ENCODE measurements around the gene CIART. TPM values are rescaled to one million over a fixed set of nuclear protein-coding genes. Genes with fewer than 3 reads are reported as not detected.

The CIART gene
- total and polyA plus RNA-seq, 2 experiments from 2014 or later: 1.8 to 7.1 TPM

GRCh38 chr1:150263549-150263948, 18.8 kb upstream of the CIART start:
- no peak for TF ChIP-seq CTCF (IDR thresholded peaks at IDR 0.05; ENCODE audit: poor library complexity)
- no peak for TF ChIP-seq EZH2phosphoT487 (IDR thresholded peaks at IDR 0.05; ENCODE audit: low read depth, severe bottlenecking, unreplicated experiment)
- TF ChIP-seq EZH2 (IDR thresholded peaks at IDR 0.05; ENCODE audit: borderline replicate concordance): no peak
- peaks cover 25% of the 10 kb centered on the region for H3K4me1 ChIP-seq (ENCODE audit: insufficient read depth)
- no peaks in the 10 kb centered on the region for H3K9me3 ChIP-seq (ENCODE audit: low read depth)
- no peaks in the 10 kb centered on the region for H3K36me3 ChIP-seq (replicated peaks; ENCODE audit: insufficient read depth, low read depth)
- H3K4me3 ChIP-seq: no peak overlapping the region
- no peaks in the 10 kb centered on the region for H3K27me3 ChIP-seq
- H3K9me2 ChIP-seq (replicated peaks; ENCODE audit: insufficient read depth): no peaks in the 10 kb centered on the region
- H2AFZ ChIP-seq: no peak overlapping the region
- no peak overlapping the region for H3K4me2 ChIP-seq
- H3K27ac ChIP-seq: no peak overlapping the region
- no peak for DNase-seq (ENCODE audit: low spot score)
- H3K79me2 ChIP-seq: peaks cover 22% of the 10 kb centered on the region
- 86% methylated on average over 6 of the region's 6 CpGs for WGBS (ENCODE audit: low lambda C conversion rate, missing lambda C conversion rate)
- no peaks in the 10 kb centered on the region for H4K20me1 ChIP-seq (ENCODE audit: insufficient read depth, poor library complexity, severe bottlenecking)

DNA sequence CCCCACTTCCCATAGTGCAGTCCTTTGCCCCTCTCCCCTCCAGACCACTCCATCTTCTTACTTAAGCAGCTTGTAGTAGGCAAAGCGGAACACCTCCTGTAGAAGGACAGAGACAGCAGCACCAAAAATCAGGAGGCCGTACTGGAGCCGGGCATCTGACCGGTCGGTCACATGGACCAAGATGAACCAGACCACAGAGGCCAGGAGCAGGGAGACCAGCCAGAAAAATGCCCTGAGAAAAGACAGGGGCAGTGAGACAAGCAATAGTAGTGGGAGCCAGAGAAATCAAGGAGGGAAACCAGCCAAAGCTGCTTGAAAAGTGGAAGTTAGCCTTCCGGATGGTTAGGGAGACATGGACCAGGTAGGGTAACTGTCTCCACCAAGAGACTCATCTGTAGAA, 14.5 kb upstream of the CIART start:
- Histone ChIP-seq H3K4me3 (peak overlapping the region; percentile 58), H3K27me3 (no peaks in the 10 kb centered on the region), H3K9me3 (ENCODE audit: low read depth) (no peaks in the 10 kb centered on the region), H3K79me2 (peaks cover 24% of the 10 kb centered on the region), H2AFZ (no peak overlapping the region), H3K4me1 (ENCODE audit: insufficient read depth) (peaks cover 19% of the 10 kb centered on the region), H3K27ac (peak overlapping the region; percentile 95), H3K4me2 (peak overlapping the region; percentile 93), H3K36me3 (replicated peaks; ENCODE audit: insufficient read depth, low read depth) (no peaks in the 10 kb centered on the region), H4K20me1 (ENCODE audit: insufficient read depth, poor library complexity, severe bottlenecking) (no peaks in the 10 kb centered on the region), H3K9me2 (replicated peaks; ENCODE audit: insufficient read depth) (no peaks in the 10 kb centered on the region)
- TF ChIP-seq EZH2phosphoT487 (IDR thresholded peaks at IDR 0.05; ENCODE audit: low read depth, severe bottlenecking, unreplicated experiment) (no peak), CTCF (IDR thresholded peaks at IDR 0.05; ENCODE audit: poor library complexity) (no peak), EZH2 (IDR thresholded peaks at IDR 0.05; ENCODE audit: borderline replicate concordance) (no peak)
- DNase-seq (ENCODE audit: low spot score): no peak
- WGBS (ENCODE audit: low lambda C conversion rate, missing lambda C conversion rate): 48% methylated on average over 6 of the region's 6 CpGs

GRCh38 chr1:150268340-150268704, 14.0 kb upstream of the CIART start:
- DNase-seq (ENCODE audit: low spot score): peak; percentile 77
- under 1% methylated on average over 21 of the region's 21 CpGs for WGBS (ENCODE audit: low lambda C conversion rate, missing lambda C conversion rate)

More at GRCh38 chr1:150268340-150268704, 14.0 kb upstream of the CIART start:
- Histone ChIP-seq H2AFZ (peak overlapping the region; percentile 70), H3K4me1 (ENCODE audit: insufficient read depth) (peaks cover 19% of the 10 kb centered on the region), H3K9me3 (ENCODE audit: low read depth) (no peaks in the 10 kb centered on the region), H3K9me2 (replicated peaks; ENCODE audit: insufficient read depth) (no peaks in the 10 kb centered on the region), H4K20me1 (ENCODE audit: insufficient read depth, poor library complexity, severe bottlenecking) (no peaks in the 10 kb centered on the region), H3K27ac (peak overlapping the region; percentile 95), H3K79me2 (peaks cover 24% of the 10 kb centered on the region), H3K4me2 (peak overlapping the region; percentile 93), H3K36me3 (replicated peaks; ENCODE audit: insufficient read depth, low read depth) (no peaks in the 10 kb centered on the region), H3K27me3 (no peaks in the 10 kb centered on the region), H3K4me3 (peak overlapping the region; percentile 58)
- TF ChIP-seq CTCF (IDR thresholded peaks at IDR 0.05; ENCODE audit: poor library complexity): no peak
- TF ChIP-seq EZH2phosphoT487 (IDR thresholded peaks at IDR 0.05; ENCODE audit: low read depth, severe bottlenecking, unreplicated experiment): no peak
- no peak for TF ChIP-seq EZH2 (IDR thresholded peaks at IDR 0.05; ENCODE audit: borderline replicate concordance)

Measured in hepatocyte (in vitro differentiated cells).